NB4 (cell line): ENCODE results near the gene TRIP6.

Source experiments
- POLR2A ChIP-seq: IDR thresholded peaks from 2 replicates; pipeline ENCODE4 v1.6.1; 2011; ENCODE audit warnings: mild to moderate bottlenecking; ENCODE audit not compliant: insufficient read length; ENCODE audit errors: extremely low read depth
- TF ChIP-seq, protein P1 (sequence below): IDR thresholded peaks from one replicate; pipeline ENCODE4 v1.5.1; 2012; ENCODE audit warnings: low read depth, low read length

DNA sequence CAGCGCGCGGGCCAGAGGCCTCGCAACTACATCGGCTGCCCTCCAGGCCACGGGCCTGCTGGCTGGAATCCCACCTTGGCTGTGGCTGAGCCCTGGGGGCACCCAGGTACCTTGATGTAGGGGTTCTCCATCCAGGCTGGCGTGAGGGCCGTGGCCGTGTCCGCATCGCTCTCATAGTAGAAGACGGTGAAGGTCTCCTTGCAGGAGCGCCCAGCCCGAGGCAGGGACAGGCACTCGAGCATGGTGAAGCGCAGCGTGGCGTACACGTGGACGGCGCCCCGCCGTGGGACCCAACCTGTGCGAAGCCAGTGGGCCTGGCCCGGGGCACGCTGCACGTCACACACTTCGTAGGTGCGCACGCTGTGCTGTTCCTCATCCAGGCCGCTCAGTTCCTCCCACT is 43.7 kb upstream of the TRIP6 start:
- TF ChIP-seq, protein P1, sequence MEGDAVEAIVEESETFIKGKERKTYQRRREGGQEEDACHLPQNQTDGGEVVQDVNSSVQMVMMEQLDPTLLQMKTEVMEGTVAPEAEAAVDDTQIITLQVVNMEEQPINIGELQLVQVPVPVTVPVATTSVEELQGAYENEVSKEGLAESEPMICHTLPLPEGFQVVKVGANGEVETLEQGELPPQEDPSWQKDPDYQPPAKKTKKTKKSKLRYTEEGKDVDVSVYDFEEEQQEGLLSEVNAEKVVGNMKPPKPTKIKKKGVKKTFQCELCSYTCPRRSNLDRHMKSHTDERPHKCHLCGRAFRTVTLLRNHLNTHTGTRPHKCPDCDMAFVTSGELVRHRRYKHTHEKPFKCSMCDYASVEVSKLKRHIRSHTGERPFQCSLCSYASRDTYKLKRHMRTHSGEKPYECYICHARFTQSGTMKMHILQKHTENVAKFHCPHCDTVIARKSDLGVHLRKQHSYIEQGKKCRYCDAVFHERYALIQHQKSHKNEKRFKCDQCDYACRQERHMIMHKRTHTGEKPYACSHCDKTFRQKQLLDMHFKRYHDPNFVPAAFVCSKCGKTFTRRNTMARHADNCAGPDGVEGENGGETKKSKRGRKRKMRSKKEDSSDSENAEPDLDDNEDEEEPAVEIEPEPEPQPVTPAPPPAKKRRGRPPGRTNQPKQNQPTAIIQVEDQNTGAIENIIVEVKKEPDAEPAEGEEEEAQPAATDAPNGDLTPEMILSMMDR: no peak
- no peak for TF ChIP-seq POLR2A
